ENCODE measurements around the gene CDH16. TPM values are rescaled to one million over a fixed set of nuclear protein-coding genes. Genes with fewer than 3 reads are reported as not detected.

Gene CDH16
- total RNA-seq (2022; extraction: Qiagen RNA extraction) = 5.9 to 7.4 TPM (median 6.6 TPM) in 5 replicates

DNA sequence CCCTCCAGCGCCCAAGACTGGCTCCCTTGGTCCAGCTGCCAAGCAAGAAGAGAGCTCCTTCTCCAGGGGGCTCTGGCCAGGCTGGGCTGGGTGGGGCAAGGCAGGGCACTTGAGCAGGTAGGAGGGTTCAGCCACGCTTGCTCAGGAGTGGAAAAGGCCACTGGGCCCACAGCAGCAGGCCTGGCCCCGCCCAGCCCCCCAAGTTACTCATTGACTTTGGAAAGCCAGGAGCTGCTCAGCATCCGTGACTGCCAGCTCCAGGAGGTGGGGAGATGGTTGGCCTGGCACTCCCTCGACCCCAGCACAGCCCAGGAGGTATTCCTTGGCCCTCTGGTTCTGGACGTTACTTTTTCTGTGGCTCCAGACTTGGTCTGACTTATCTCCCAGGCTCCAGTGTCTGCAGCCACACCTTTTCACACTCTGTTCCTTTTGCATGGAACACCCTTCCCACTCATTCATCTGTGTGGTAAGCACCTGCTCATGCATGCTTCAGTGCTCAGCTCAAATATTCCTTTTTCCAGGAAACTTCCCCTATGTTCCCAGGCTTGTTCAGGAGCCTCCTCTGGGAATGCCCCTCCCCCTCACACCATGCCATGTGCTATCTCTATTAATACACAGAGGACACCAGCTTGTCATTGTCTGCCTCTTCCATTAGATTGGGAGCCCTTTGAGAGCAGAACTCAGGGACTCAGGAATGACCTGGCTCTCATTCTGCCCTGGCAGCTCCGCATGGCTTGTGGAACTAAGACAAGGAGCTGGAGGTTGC lies at the start of gene CDH16:
Gene CDH16, minus strand, starts transcription at position 83 of the 766 bp plus-strand sequence. CDS start 820 bp downstream, outside the sequence.

DNA sequence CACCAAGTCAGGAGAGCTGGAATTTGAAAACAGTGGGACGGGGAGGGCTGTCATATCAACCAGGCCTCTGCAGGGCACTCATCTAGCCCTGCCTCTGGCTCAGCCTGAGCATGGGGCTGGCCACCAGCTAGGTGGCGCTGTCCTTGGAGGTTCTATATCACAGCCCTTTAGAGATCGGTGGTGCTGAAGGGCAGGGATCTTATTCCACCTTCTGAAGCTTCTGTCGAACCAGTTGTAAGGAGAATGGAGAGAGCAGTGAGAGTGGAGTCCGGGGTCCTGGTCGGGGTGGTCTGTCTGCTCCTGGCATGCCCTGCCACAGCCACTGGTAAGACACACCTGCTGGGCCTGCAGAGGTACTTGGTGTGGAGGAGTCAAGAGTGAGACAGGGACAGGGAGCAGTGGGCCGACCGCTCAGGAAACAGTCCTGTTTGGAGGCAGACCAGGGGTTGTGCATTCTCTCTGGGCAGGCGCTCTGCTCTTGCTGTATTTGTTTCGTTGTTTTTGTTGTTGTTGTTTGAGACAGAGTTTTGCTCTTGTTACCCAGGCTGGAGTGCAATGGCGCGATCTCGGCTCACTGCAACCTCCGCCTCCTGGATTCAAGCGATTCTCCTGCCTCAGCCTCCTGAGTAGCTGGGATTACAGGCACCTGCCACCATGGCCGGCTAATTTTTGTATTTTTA lies 42.5 kb upstream of the CDH16 start, which contains the start of gene CES3:
Gene CES3, plus strand, starts transcription at position 202 of the 680 bp plus-strand sequence. Its CDS starts 42 bp downstream, at position 244.

GRCh38 chr16:66935314-66936011 lies 16.8 kb upstream of the CDH16 start, which contains the start of gene CES2:
TSS of gene CES2 (plus strand) at chr16:66935516. CDS start at chr16:66935636, 120 bp downstream.

GRCh38 chr16:66934138-66934838 lies 15.6 kb upstream of the CDH16 start, which contains the start of gene CIAO2B:
TSS of gene CIAO2B (minus strand) at chr16:66934402. CDS start at chr16:66934364, 38 bp downstream.

DNA sequence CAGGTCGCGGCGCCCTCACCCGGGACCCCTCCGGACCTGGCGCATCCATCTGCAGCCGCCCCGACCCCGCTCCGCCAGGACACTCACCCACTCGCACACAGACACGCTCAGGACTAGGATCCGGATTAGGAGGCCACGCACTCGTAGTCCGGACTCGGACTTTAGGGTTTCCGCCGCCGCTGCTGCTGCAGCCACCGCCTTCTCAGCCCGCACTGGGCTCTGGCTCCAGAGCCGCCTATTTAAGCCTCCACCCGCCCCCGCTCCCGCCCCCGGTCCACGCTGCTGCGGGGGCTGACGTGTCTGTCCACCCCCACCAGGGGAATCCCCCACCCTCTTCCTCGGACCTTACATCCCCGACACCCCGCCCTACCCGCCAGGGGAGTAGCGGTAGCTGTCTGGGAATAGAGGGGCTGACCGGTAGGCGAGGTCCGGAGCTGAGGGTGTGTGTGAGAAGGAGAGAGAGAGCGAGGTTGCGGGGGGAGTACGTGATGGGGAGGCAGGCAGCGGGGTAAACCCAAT lies 6.7 kb upstream of the CDH16 start, which contains the start of gene RRAD:
Gene RRAD, minus strand, starts transcription at position 214 of the 519 bp plus-strand sequence. CDS start 356 bp downstream, outside the sequence.

GRCh38 chr16:66880288-66881013 lies 38.2 kb downstream of the CDH16 start, which contains the start of gene PDP2:
TSS of gene PDP2 (plus strand) at chr16:66880515. CDS start at chr16:66884285, 3,770 bp downstream.

Other genes with a start within 250 kb of the CDH16 start
- gene CMTM4, start 222.1 kb downstream of the CDH16 start, total RNA-seq (2022; extraction: Qiagen RNA extraction) = 20.6 to 41.2 TPM (median 34.9 TPM) in 5 replicates
- 38.1 to 67.8 TPM (median 49.2 TPM) in 5 replicates for gene DYNC1LI2, start 167.3 kb downstream of the CDH16 start, total RNA-seq (2022; extraction: Qiagen RNA extraction)
- gene TERB1, start 117.3 kb downstream of the CDH16 start, total RNA-seq (2022; extraction: Qiagen RNA extraction) = 0.06 TPM in 1 of 5 replicates, not detected in the others
- gene NAE1, start 87.9 kb downstream of the CDH16 start, total RNA-seq (2022; extraction: Qiagen RNA extraction) = 59.8 to 73.7 TPM (median 69.0 TPM) in 5 replicates
- gene CA7, start 74.5 kb downstream of the CDH16 start, total RNA-seq (2022; extraction: Qiagen RNA extraction) = 0.09 TPM in 1 of 5 replicates, not detected in the others
- gene PDP2, start 38.4 kb downstream of the CDH16 start, total RNA-seq (2022; extraction: Qiagen RNA extraction) = 4.6 to 8.2 TPM (median 6.3 TPM) in 5 replicates
- 39.6 to 64.4 TPM (median 54.9 TPM) in 5 replicates for gene RRAD, start 6.7 kb upstream of the CDH16 start, total RNA-seq (2022; extraction: Qiagen RNA extraction)
- gene CIAO2B, start 15.5 kb upstream of the CDH16 start, total RNA-seq (2022; extraction: Qiagen RNA extraction) = 127 to 194 TPM (median 183 TPM) in 5 replicates
- 32.6 to 40.2 TPM (median 35.1 TPM) in 5 replicates for gene CES2, start 16.6 kb upstream of the CDH16 start, total RNA-seq (2022; extraction: Qiagen RNA extraction)
- 2.0 to 2.5 TPM (median 2.5 TPM) in 5 replicates for gene CES3, start 42.4 kb upstream of the CDH16 start, total RNA-seq (2022; extraction: Qiagen RNA extraction)
- 3.4 to 4.1 TPM (median 3.7 TPM) in 5 replicates for gene CES4A, start 69.7 kb upstream of the CDH16 start, total RNA-seq (2022; extraction: Qiagen RNA extraction)
- gene CBFB, start 110.3 kb upstream of the CDH16 start, total RNA-seq (2022; extraction: Qiagen RNA extraction) = 49.9 to 68.7 TPM (median 52.8 TPM) in 5 replicates
- 24.9 to 28.4 TPM (median 25.6 TPM) in 5 replicates for gene PHAF1, start 191.1 kb upstream of the CDH16 start, total RNA-seq (2022; extraction: Qiagen RNA extraction)
- 7.0 to 9.5 TPM (median 8.9 TPM) in 5 replicates for gene B3GNT9, start 232.1 kb upstream of the CDH16 start, total RNA-seq (2022; extraction: Qiagen RNA extraction)
- gene TRADD, start 241.0 kb upstream of the CDH16 start, total RNA-seq (2022; extraction: Qiagen RNA extraction) = 15.1 to 22.9 TPM (median 21.6 TPM) in 5 replicates
- 6.3 to 9.6 TPM (median 8.4 TPM) in 5 replicates for gene FBXL8, start 241.1 kb upstream of the CDH16 start, total RNA-seq (2022; extraction: Qiagen RNA extraction)
- 13.1 to 17.8 TPM (median 14.8 TPM) in 5 replicates for gene HSF4, start 245.9 kb upstream of the CDH16 start, total RNA-seq (2022; extraction: Qiagen RNA extraction)

Measured in A549 treated with Hydrocortisone at 1 μM for 4 hours (cell line).